Thyroid gland (tissue), 4 donors: ENCODE results near the gene CDK16.

Source experiments
- POLR2A ChIP-seq, 2 donors: fragments of 450-650 bp; IDR thresholded peaks; one replicate each; pipeline ENCODE4 v1.6.1; 2017; ENCODE audit warnings: antibody characterized with exemption in 2 of 2, mild to moderate bottlenecking in 2 of 2, moderate library complexity in 1 of 2
- TF ChIP-seq, protein P1 (sequence below), 6 experiments: fragments of 200-600 bp in 3 of 6; fragments of 450-650 bp in 3 of 6; sonication (generic) in 3 of 6; IDR thresholded peaks; one replicate each; pipeline ENCODE4 v1.5.1; 2016 to 2019; ENCODE audit warnings: antibody characterized with exemption in 6 of 6, mild to moderate bottlenecking in 2 of 6, inconsistent platforms in 1 of 6, moderate library complexity in 1 of 6

DNA sequence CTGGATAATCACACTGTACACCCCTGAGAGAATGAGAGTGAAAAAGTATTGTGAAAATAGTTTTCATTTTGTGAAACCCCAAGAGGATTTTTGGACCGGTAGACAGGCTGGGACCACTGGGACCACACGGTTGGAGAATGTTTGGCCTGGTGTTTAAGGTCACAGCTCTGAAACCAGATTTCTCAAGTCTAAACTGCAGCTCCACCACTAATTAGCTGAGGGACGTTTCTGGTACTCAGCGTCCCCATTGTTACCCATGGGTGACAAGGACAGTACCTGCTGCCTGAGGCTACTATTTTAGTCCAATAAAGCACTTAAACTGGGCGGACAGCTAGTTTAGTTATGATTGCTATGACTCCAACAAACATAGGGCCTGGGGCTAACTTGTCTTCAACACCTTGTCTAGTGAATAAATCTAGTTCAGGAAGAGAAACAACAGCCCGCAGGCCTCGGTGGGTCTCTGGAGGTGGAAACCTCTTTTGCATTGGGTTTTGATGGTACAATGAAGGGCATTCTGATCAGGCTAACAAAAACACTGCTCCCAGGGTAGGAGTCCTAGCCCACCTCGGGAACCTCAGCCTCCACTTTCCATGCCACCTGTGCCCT is 13.8 kb downstream of the CDK16 start:
- TF ChIP-seq, protein P1, sequence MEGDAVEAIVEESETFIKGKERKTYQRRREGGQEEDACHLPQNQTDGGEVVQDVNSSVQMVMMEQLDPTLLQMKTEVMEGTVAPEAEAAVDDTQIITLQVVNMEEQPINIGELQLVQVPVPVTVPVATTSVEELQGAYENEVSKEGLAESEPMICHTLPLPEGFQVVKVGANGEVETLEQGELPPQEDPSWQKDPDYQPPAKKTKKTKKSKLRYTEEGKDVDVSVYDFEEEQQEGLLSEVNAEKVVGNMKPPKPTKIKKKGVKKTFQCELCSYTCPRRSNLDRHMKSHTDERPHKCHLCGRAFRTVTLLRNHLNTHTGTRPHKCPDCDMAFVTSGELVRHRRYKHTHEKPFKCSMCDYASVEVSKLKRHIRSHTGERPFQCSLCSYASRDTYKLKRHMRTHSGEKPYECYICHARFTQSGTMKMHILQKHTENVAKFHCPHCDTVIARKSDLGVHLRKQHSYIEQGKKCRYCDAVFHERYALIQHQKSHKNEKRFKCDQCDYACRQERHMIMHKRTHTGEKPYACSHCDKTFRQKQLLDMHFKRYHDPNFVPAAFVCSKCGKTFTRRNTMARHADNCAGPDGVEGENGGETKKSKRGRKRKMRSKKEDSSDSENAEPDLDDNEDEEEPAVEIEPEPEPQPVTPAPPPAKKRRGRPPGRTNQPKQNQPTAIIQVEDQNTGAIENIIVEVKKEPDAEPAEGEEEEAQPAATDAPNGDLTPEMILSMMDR (IDR thresholded peaks at IDR 0.05): no peak
- TF ChIP-seq POLR2A (IDR thresholded peaks at IDR 0.05): no peak
